Psoas muscle (tissue), 8 donors: ENCODE data around the gene TFAP2A. TPM values are rescaled to one million over a fixed set of nuclear protein-coding genes. Genes with fewer than 3 reads are reported as not detected.

Experiments used
- ATAC-seq, 4 donors: fragments of 200-7000 bp; cut with Tn5 transposase; one replicate each; pipeline ENCODE4 v1.9.1; 2020; ENCODE audit warnings: moderate library complexity in 3 of 4, mild to moderate bottlenecking in 2 of 4
- DNase-seq, 2 donors: peaks; one replicate each; pipeline ENCODE4 v3.0.0-alpha.2; 2020
- H3K27ac ChIP-seq: fragments of 200-600 bp; one replicate; pipeline ENCODE4 v1.8.0; 2022
- H3K27me3 ChIP-seq, 3 donors: fragments of 200-600 bp in 1 of 3; one replicate each; pipeline versions ENCODE4 v1.6.1 to v1.8.0; 2013 to 2022; ENCODE audit warnings: low read length in 2 of 3, mild to moderate bottlenecking in 2 of 3, moderate library complexity in 1 of 3; ENCODE audit not compliant: insufficient read depth in 3 of 3
- H3K36me3 ChIP-seq, 2 donors: fragments of 200-600 bp in 1 of 2; one replicate each; pipeline versions ENCODE4 v1.6.1 to v1.8.0; 2013 to 2022; ENCODE audit warnings: low read depth in 1 of 2, mild to moderate bottlenecking in 1 of 2, moderate library complexity in 1 of 2; ENCODE audit not compliant: insufficient read depth in 1 of 2
- H3K4me1 ChIP-seq: fragments of 200-600 bp; one replicate; pipeline ENCODE4 v1.8.0; 2022
- H3K4me3 ChIP-seq: fragments of 200-600 bp; one replicate; pipeline ENCODE4 v1.8.0; 2022; ENCODE audit warnings: mild to moderate bottlenecking
- H3K9me3 ChIP-seq: fragments of 200-600 bp; one replicate; pipeline ENCODE4 v1.8.0; 2022
- CTCF ChIP-seq: fragments of 200-600 bp; IDR thresholded peaks from one replicate; pipeline ENCODE4 v1.8.0; 2022; ENCODE audit warnings: antibody characterized with exemption
- WGBS, 3 donors: extraction: QIAGEN DNeasy Blood & Tissue Kit; methylation state at CpG; one replicate each; pipeline versions ENCODE4 v1.1.6 to v1.1.7; 2013; 5-methylcytosine and 5-hydroxymethylcytosine counted together
- intact Hi-C, 2 donors: fragments of 100-400 bp; cut with DNase I; formaldehyde crosslinking; loops; one replicate each; pipeline versions ENCODE4 v1.11.0 to v1.14.2; 2022
- polyA plus RNA-seq, 3 donors: library from polyadenylated mRNA; stranded (reverse); fragments of 200-250 nt; gene quantifications; one replicate each; pipeline ENCODE4 v1.2.3, GENCODE V29; 2013
- total RNA-seq, 4 donors: library from RNA; stranded (reverse); fragmentation: NEBNext Ultra II Directional in 2 of 4; extraction: Animal tissue kit (Norgen Biotek cat#: 25700) in 2 of 4; gene quantifications; one replicate each; pipeline versions ENCODE4 v1.2.1 to v1.2.4, GENCODE V29; 2021 to 2023
- donor health status: healthy with polysubstance abuse.
- donor health status: DM: no; HTN: no; CAD: no; lungs with moderate emphysema.
- donor health status: Bipolar disorder and iron deficiency.
- donor health status: healthy.
- donor health status: DM: yes; HTN: yes; CAD: no.
- donor health status: DM: no; HTN: no; CAD: no.
- donor health status: DM: no; HTN: no; CAD: no.
- donor health status: DM: yes; HTN: yes; CAD: no.

Gene TFAP2A
- total and polyA plus RNA-seq, 7 donors = under 0.01 to 0.15 TPM; not detected in 5

GRCh38 chr6:10398446-10399218 is 16.2 kb downstream of the TFAP2A start:
- TF ChIP-seq CTCF = no peak
- intact Hi-C loops = no loop called here
- Histone ChIP-seq H3K4me3 (no peak overlapping the region), H3K27ac (no peak overlapping the region), H3K36me3 (no peaks in the 10 kb centered on the region), H3K27me3 (peaks cover 19 to 91% (median 35%) of the 10 kb centered on the region in 3 donors), H3K4me1 (peaks cover 5% of the 10 kb centered on the region), H3K9me3 (no peaks in the 10 kb centered on the region)
- ATAC-seq (no peak), DNase-seq (no peak)
- WGBS, 3 donors = 36 to 47% (median 41%) methylated on average over 20 of the region's 20 CpGs

- no peak for TF ChIP-seq CTCF
- no peak overlapping the region for H3K4me3 ChIP-seq
- H3K4me1 ChIP-seq = no peaks in the 10 kb centered on the region
- H3K27me3 ChIP-seq = peaks cover 19 to 98% (median 35%) of the 10 kb centered on the region in 3 donors
- WGBS, 3 donors = 21 to 40% (median 27%) methylated on average over 23 to 28 of the region's 28 CpGs
- intact Hi-C loops = no loop called here
- H3K36me3 ChIP-seq = no peaks in the 10 kb centered on the region
- H3K27ac ChIP-seq = no peak overlapping the region
- DNase-seq (no peak), ATAC-seq (no peak)
- no peaks in the 10 kb centered on the region for H3K9me3 ChIP-seq
Measured at GRCh38 chr6:10397756-10398445, 17.0 kb downstream of the TFAP2A start.

GRCh38 chr6:10396785-10397184 is 18.1 kb downstream of the TFAP2A start:
- no peak for DNase-seq
- Histone ChIP-seq H3K4me3 (no peak overlapping the region), H3K36me3 (no peaks in the 10 kb centered on the region), H3K27me3 (peaks cover 19 to 98% (median 33%) of the 10 kb centered on the region in 3 donors), H3K27ac (no peak overlapping the region), H3K9me3 (no peaks in the 10 kb centered on the region), H3K4me1 (no peaks in the 10 kb centered on the region)
- TF ChIP-seq CTCF = no peak
- ATAC-seq = no peak
- WGBS, 3 donors = 31 to 46% (median 43%) methylated on average over 3 of the region's 3 CpGs
- intact Hi-C loops = no loop called here

- DNase-seq = no peak
- ATAC-seq = no peak
- Histone ChIP-seq H3K27me3 (peaks cover 22 to 98% (median 33%) of the 10 kb centered on the region in 3 donors), H3K36me3 (no peaks in the 10 kb centered on the region), H3K9me3 (no peaks in the 10 kb centered on the region), H3K27ac (no peak overlapping the region), H3K4me3 (no peak overlapping the region), H3K4me1 (no peaks in the 10 kb centered on the region)
- 8 to 20% (median 15%) methylated on average over 14 of the region's 14 CpGs for WGBS, 3 donors
- TF ChIP-seq CTCF = no peak
- intact Hi-C loops = no loop called here
Measured at GRCh38 chr6:10395704-10396546, 18.9 kb downstream of the TFAP2A start.
